Endothelial cell of umbilical vein (primary cell): Measurements from ENCODE around the gene MRPL12.

ENCODE experiments used
- EZH2 ChIP-seq: IDR thresholded peaks from 2 replicates; pipeline ENCODE4 v1.6.1; 2012; ENCODE audit warnings: borderline replicate concordance, low read depth, mild to moderate bottlenecking, moderate library complexity, low read length, inconsistent platforms; ENCODE audit not compliant: severe bottlenecking
- MAX ChIP-seq: IDR thresholded peaks from 2 replicates; pipeline ENCODE4 v1.6.1; 2011; ENCODE audit not compliant: insufficient read depth, insufficient read length
- POLR2A ChIP-seq: IDR thresholded peaks from 2 replicates; pipeline ENCODE4 v1.6.1; 2012; ENCODE audit warnings: low read depth, mild to moderate bottlenecking, control low read depth, low read length
- TF ChIP-seq, protein P1 (sequence below), 2 donors: IDR thresholded peaks; 1 replicate in 1 of 2; 2 replicates in 1 of 2; pipeline ENCODE4 v1.5.1; 2011; ENCODE audit warnings: low read length in 2 of 2, mild to moderate bottlenecking in 2 of 2, moderate library complexity in 2 of 2, control low read depth in 1 of 2, inconsistent platforms in 1 of 2, low read depth in 1 of 2; ENCODE audit not compliant: insufficient read depth in 1 of 2; ENCODE audit errors: extremely low read depth in 1 of 2

- TF ChIP-seq POLR2A (no peak), EZH2 (no peak), MAX (no peak)
- TF ChIP-seq, protein P1, sequence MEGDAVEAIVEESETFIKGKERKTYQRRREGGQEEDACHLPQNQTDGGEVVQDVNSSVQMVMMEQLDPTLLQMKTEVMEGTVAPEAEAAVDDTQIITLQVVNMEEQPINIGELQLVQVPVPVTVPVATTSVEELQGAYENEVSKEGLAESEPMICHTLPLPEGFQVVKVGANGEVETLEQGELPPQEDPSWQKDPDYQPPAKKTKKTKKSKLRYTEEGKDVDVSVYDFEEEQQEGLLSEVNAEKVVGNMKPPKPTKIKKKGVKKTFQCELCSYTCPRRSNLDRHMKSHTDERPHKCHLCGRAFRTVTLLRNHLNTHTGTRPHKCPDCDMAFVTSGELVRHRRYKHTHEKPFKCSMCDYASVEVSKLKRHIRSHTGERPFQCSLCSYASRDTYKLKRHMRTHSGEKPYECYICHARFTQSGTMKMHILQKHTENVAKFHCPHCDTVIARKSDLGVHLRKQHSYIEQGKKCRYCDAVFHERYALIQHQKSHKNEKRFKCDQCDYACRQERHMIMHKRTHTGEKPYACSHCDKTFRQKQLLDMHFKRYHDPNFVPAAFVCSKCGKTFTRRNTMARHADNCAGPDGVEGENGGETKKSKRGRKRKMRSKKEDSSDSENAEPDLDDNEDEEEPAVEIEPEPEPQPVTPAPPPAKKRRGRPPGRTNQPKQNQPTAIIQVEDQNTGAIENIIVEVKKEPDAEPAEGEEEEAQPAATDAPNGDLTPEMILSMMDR (IDR thresholded peaks at IDR 0.05; ENCODE audit: extremely low read depth in 1 of 2, insufficient read depth in 1 of 2, low read depth in 1 of 2, low read length in 2 of 2): no peak
Measured at GRCh38 chr17:81685108-81685507, 18.1 kb upstream of the MRPL12 start.
